HG02885 (cell line): ENCODE measurements around the gene STK39.

Source experiments
- ATAC-seq: cut with Tn5 transposase; IDR thresholded peaks from one replicate; pipeline ENCODE4 v1.9.1; 2021; ENCODE audit warnings: mild to moderate bottlenecking; ENCODE audit not compliant: unreplicated experiment, poor library complexity

STK39 gene

GRCh38 chr2:168244318-168244717, 3.1 kb downstream of the STK39 start:
- ATAC-seq = no peak

- ATAC-seq = no peak
These were observed 4.3 kb downstream of the STK39 start for GRCh38 chr2:168243061-168243460.

GRCh38 chr2:168241746-168242145, 5.6 kb downstream of the STK39 start:
- no peak for ATAC-seq

GRCh38 chr2:168241208-168241607, 6.2 kb downstream of the STK39 start:
- no peak for ATAC-seq

GRCh38 chr2:168239281-168239680, 8.1 kb downstream of the STK39 start:
- ATAC-seq = no peak

GRCh38 chr2:168237741-168238140, 9.7 kb downstream of the STK39 start:
- ATAC-seq = no peak

GRCh38 chr2:168234407-168235085, 12.8 kb downstream of the STK39 start:
- ATAC-seq = no peak

- ATAC-seq = no peak
These were observed 13.5 kb downstream of the STK39 start for GRCh38 chr2:168233726-168234406.

GRCh38 chr2:168233166-168233565, 14.2 kb downstream of the STK39 start:
- ATAC-seq = no peak

- ATAC-seq = no peak
These were observed 15.7 kb downstream of the STK39 start for GRCh38 chr2:168231609-168232241.

- ATAC-seq = no peak
These were observed 17.0 kb downstream of the STK39 start for GRCh38 chr2:168230389-168230788.

- no peak for ATAC-seq
These were observed 23.0 kb downstream of the STK39 start for GRCh38 chr2:168224346-168224745.

- ATAC-seq = no peak
These were observed 25.3 kb downstream of the STK39 start for GRCh38 chr2:168222088-168222487.

- no peak for ATAC-seq
These were observed 26.2 kb downstream of the STK39 start for GRCh38 chr2:168220965-168221819.

- ATAC-seq = no peak
These were observed 29.5 kb downstream of the STK39 start for GRCh38 chr2:168217920-168218319.

- ATAC-seq = no peak
These were observed 30.9 kb downstream of the STK39 start for GRCh38 chr2:168216351-168217005.

GRCh38 chr2:168215813-168216212, 31.6 kb downstream of the STK39 start:
- no peak for ATAC-seq

- no peak for ATAC-seq
These were observed 34.5 kb downstream of the STK39 start for GRCh38 chr2:168212866-168213265.

GRCh38 chr2:168212167-168212566, 35.2 kb downstream of the STK39 start:
- no peak for ATAC-seq

GRCh38 chr2:168211664-168212163, 35.7 kb downstream of the STK39 start:
- ATAC-seq = peak; percentile 65
